Activated T-helper 1 cell treated with anti-CD3 and anti-CD28 coated beads, Interleukin-2, amount 50 U/mL, for 16 hours (primary cell): ENCODE data around the gene TAF12.
"Not testable (repeated sequence)": the region's sequence is repeated elsewhere in the genome, so short reads cannot be mapped to it uniquely, and the experiment has no call there.

ENCODE experiments used
- DNase-seq, 2 donors: peaks; one replicate each; pipeline ENCODE4 v3.0.0-alpha.2; 2020; ENCODE audit warnings: low read depth in 1 of 2, low spot score in 1 of 2

Gene TAF12

DNA sequence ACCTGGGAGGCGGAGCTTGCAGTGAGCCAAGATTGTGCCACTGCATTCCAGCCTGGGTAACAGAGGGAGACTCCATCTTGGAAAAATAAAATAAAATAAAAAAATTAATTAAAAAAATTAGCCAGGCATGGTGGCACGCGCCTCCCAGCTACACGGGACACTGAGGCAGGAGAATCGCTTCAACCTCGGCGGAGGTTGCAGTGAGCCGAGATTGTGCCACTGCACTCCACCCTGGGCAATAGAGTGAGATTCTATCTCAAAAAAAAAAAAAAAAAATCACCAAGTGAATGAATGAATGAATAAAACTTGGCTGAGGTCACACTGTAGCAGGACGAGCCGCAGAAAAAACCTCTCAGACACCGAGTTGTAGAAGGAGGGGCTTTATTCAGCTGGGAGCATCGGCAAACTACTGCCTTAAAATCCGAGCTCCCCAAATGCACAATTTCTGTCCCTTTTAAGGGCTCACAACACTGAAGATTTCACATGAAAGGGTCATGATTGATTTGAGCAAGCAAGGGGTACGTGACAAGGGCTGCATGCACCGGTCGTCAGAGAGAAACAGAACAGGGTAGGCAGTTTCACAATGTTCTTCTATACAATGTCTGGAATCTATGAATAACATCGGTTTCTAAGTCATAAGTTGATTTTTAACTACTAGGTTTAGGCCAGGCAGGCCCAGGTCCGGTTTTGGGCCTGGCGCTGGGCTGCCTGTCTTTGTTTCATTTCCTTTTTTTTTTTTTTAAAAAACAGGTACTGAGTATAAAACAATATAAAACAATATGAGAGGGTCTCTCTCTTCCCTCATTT, 56.1 kb downstream of the TAF12 start:
- DNase-seq: not testable (repeated sequence)

DNA sequence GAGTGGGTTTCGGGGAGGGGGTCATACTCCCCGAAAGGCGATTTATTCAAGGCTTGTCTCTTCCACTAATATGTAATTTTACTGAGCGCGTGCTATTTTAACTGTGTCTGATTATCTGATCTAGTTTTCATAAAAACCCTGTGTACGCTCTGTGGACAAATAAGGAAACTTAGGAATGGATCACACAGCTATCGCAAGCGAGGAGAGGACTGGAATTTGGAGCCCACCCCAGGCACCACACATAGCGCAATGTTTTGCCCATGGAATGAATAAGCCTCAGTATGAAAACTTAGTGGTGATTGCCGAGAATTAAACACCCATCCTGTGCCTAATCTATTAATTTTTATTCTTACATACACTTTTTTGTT, 60.6 kb downstream of the TAF12 start:
- DNase-seq: no peak

DNA sequence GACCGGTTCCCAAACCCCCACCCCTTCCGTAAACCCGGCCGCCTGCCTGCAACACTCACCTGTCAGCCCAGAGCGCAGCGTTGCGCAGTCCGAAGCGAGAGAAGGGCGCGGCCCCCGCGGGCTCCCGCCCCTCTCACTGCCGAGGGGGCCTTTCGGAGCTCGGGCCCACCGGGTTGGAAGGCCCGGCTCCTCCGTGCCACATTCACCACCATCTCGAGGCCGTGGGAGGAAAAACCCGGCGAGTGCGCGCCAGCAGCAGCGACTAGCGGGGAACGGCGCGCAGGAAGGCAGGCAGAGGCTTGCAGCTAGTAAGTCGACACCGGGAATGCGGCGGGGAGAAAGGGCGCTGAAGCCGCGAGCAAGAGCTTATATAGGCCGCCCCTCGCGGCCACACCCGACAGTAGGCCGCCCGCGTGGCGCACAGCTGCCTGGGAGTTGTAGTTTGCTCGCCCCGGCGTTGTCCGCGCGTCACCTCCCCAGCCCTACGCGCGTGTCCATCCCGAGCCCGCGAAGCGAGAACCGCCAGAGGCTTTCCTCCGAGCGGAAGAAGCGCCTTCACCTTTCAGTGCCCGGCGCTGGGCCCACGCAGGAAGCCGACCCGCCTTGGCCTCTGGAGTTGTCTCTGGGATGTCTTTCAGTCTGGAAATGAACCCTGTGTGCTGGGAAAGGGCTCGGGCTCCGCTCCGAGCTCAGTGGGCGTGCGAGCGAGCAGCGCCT, 61.2 kb downstream of the TAF12 start:
- DNase-seq: peak; percentile 89 to 91

DNA sequence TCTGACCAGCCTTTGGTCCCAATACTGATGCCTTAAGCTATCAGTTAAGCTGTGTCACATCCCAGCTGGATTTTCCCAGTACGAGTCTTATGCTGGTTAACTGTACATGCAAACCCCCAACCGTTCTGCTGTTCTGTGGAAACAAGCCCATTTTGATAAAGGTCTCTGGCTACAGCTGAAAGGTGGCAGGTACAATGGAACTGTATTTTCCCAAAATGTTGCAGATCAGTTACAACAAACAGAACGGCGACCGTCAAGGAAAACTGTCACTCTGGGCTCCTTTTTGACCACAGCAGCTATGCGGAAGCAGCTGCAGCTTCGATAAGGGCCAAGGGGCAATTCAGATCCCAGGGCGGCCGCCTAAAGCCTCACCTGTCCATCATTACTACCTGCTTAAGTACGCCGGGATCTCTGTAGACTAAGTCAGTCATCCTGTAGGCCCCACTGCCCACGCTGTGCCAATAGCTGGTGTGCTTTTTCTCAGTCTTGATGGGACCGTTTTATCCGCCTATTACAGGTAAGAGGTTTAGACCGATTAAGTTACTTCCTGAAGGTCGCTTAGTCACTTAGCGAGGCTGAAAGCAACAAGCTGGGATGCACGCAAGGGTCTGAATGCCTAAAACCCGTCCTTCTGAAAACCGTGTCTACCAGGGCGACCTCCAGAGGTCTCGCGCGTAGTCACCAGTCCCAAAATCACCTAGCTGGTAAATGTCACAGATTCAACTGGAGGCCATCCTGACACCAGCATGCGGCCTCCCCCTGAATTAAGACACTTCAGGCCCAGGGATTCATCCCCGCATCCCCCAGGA, 61.9 kb downstream of the TAF12 start:
- peak; percentile 28 to 44 for DNase-seq

DNA sequence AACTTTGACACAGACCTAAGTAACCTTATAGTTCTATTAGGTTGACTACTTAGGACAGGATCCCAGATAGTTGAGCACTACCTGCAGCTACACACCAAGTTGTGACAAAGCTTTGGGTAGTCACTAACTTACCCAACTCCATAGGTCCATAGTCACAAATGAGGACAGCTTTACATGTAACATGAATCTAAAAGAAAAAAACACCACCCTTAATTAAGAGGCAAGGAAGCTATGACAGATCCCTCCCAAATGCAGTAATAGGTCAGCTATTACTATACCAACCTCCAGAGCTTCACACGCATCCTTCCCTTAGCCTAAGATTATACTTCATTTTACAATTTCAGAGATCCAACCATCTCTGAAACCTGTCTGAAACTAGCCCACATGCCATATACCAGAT, 63.5 kb downstream of the TAF12 start:
- DNase-seq: no peak

DNA sequence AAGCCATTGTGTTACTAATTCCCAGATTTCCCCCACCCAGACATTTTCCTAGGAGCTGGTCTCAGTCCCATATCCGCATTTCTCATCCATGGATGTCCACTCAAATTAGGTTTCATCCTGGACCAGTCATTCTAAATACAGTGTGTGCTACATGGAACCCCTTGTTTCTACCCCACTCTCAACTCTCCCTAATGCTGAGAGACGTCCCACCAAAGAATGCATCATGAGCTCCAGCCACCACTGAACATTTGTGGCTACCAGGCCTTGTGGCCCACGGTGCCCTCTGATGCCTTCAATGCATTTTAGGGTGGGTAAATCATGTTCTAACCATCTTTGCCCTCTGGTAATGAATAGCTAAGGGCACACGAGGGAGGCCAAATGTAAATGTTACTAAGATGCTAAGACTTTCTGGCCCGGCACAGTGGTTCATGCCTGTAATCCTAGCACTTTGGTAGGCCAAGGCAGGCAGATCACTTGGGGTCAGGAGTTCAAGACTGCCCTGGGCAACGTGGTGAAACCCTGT, 64.1 kb downstream of the TAF12 start:
- DNase-seq: no peak

DNA sequence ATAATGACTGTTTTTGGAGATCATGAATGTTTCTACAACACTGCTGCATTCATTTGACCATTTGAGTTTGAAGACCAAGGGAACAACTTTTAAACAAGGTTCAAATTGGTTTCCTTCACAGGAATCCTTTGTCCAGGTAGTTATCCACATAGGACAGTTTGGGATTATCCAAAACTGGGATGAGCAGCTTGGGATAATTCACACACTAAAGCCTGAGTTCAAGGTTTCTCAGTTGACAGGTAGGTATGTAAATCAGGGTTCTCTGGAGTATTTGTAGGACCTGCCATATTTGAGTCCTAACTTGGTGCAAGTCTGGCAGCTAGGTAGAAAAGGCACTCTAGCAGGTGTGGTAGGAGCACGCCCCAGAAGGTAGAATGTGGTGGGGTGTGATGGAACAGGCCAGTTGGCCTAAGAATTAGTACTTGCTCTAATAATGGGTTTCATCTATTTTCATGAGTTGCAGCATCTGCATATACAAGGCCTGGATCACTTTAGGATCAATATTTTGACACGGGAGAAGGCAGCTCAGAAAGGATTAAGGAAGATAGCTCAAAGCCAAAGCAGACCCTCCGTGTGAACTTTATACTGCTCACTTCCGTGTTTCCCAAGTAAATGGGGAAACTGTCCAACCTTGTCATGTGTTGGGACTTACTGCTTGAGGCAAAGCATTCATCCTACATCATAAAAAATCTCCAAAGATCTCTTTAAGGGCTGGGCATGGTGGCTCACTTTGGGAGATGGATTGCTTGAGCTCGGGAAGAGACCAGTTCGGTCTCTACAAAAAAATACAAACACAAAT, 64.9 kb downstream of the TAF12 start:
- DNase-seq: no peak

DNA sequence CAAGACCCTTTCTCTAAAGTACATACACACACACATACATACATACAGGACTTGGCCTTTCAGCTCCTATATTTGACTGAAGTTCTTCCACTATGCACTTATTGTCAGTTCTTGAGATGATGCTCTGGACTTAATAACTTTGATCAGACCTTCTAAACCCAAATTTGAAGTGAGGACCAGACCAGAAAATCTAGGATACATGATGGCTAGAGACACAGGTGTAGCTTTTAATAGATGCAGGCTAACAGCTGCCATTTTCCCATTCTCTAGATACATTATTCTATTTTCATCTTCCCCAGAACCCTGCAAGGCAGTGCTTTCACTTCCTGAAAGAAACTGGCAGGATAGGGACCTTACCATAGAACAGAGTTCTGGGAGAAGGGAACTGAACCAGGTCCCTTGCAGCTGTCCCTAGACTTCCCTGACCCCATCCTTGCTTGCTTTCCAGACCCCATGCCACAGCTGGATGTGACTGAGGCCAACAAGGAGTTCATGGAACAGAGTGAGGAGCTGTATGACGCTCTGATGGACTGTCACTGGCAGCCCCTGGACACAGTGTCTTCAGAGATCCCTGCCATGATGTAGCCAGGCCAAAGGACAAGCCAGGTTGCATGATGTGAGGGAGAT, 65.7 kb downstream of the TAF12 start:
- no peak for DNase-seq

DNA sequence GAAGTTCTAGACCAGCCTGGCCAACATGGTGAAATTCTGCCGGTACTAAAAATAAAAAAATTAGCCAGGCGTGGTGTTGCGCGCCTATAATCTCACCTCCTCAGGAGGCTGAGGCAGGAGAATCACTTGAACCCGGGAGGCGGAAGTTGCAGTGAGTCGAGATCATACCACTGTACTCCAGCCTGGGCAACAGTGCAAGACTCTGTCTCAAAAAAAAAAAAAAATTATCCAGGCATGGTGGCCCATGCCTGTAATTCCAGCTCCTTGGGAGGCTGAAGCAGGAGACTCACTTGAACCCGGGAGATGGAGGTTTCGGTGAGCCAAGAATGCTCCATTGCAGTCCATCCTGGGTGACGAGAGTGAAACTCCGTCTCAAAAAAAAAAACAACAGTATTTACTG, 69.3 kb downstream of the TAF12 start:
- DNase-seq: no peak

DNA sequence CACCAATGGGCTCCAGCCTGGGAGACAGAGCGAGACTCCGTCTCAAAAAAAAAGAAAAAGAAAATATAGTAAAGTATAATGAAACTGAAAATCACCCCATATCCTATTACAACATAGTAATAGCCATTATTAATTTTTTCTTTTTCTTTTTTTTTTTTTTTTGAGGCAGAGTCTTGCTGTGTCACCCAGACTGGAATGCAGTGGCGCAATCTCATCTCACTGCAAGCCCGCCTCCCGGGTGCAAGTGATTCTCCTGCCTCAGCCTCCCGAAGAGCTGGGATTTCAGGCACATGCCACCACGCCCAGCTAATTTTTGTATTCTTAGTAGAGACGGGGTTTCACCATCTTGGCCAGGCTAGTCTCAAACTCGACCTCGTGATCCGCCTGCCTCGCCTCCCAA, 70.0 kb downstream of the TAF12 start:
- not testable (repeated sequence) for DNase-seq

DNA sequence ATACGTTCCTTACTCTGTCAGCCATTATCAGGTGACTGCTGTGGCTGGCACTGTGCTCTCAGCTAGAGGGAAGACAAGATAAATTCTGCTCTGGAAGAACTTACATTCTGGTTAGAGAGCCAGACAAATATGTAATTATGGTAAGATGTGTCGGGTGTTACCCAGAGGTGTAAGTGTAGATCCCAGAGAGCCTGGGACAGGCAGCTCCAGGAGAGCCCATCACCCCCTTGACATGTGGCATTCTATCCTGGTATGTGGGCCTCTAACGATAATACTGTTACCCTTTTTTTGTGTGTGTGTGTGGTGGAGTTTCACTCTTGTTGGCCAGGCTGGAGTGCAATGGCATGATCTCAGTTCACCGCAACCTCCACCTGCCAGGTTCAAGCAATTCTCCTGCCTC, 71.0 kb downstream of the TAF12 start:
- no peak for DNase-seq

DNA sequence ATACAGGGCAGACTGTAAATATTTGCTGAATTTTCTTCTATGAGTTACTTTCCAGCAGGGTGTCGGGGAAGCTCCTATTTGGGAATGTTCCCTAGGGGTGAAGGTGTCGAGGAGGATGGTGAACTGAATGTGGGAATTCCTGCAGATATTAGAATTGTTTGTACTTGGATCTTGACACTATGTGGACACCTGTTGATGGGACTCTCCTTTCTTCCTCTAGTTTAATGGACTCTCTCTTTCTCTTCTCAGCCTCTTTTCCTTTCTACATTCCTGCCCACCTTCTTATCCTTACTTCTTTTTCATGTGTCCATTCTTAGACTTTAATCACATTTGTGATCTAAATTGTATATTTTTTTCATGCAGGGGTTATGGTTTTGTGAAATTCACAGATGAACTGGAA, 75.9 kb downstream of the TAF12 start:
- no peak for DNase-seq

DNA sequence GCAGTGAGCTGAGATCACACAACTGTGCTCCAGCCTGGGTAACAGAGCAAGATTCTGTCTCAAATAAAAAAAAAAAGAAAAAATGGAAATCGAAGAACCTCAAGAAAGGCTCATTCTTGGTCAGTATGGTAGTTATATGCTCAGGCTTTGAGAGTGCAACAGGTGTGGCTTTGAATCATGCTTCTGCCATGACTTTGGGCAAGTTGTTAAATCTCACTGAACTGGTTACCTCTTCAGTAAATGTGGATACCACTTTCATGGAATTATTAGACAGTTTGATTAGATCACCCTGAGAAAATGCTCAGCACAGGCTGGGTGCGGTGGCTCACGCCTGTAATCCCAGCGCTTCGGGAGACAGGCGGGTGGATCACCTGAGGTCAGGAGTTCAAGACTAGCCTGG, 77.1 kb downstream of the TAF12 start:
- DNase-seq: no peak

DNA sequence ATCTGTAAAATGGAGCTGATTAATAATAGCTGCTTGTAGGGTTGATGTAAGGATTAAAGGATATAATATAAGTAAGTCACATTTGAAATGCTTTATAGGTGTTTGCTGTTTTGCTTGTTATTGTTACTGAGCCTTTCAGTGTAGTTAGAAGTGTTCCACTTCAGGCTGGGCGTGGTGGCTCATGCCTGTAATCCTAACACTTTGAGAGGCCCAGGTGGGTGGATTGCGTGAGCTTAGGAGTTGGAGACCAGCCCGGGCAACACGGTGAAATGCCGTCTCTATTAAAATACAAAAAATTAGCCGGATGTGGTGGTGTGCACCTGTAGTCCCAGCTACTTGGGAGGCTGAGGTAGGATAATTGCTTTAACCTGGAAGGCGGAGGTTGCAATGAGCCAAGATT, 77.8 kb downstream of the TAF12 start:
- no peak for DNase-seq

DNA sequence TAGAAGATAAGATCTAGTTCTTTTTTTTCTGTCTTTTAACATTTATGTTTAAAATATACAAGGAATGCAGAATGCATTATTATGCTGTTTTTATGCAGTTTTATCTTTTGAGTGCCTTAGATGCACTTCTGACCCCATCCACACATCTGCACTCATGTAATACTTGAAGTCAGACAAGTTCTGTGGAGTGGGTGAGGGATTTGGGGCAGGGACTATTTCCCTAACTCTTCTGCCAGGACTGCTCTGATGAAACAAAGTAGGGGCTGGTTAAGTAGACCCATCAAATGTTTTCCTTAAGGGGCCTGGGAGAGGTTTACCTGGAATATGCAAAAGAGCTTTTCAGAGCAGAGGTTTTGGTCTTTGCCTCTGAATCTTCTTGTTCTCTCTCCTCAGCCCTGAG, 78.6 kb downstream of the TAF12 start:
- DNase-seq: no peak

DNA sequence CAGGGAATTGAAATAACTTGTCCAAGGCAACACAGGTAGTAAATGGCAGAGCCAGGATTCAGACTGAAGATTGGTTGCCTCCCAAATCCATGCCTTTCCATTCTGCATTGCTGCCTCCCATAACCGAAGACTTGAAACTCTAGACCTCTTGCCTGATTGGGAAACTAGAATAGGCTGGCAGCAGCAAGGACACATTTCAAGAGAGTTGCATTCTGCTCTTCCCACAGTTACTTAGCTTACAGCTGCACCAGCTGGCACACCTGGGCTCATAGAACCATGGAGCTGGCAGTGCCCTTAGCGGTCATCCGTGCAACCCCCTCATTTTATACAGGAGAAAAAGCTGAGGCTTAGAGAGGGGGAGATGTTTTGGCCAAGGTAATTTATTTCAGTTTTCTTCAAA, 82.0 kb downstream of the TAF12 start:
- no peak for DNase-seq
